Astrocyte (in vitro differentiated cells and primary cell): ENCODE measurements around the gene IMPA2.

ENCODE experiments used
- CTCF ChIP-seq: IDR thresholded peaks from 2 replicates; pipeline ENCODE4 v1.5.1; 2011; ENCODE audit warnings: low read depth, mild to moderate bottlenecking, inconsistent platforms, low read length, moderate library complexity; ENCODE audit not compliant: insufficient read depth
- EZH2 ChIP-seq: IDR thresholded peaks from 2 replicates; pipeline ENCODE4 v1.6.1; 2012; ENCODE audit warnings: mild to moderate bottlenecking, low read length, inconsistent platforms; ENCODE audit not compliant: insufficient read depth

DNA sequence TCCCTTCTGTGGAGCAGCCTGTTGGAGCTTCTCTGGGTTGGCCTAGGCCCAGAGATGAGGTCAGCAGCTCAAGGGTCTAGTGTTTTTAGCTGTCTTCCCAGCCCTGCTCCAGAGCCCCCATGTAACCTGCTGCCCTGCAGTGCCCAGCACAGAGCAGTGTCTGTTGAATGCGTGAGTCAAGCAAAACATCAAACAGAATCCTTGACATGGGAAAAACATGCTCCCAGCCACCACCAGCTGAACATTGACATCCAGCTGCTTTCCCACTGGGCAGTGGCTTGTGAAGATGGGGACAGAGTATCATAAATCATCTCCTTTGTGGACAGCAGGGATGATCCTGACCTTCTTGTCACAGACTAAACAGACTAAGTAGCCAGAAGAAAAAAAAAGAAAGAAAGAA lies 22.6 kb downstream of the IMPA2 start:
- TF ChIP-seq CTCF (no peak), EZH2 (no peak)
